K562 (cell line): Measurements from ENCODE around the gene PUS7. TPM values are rescaled to one million over a fixed set of nuclear protein-coding genes. Genes with fewer than 3 reads are reported as not detected.

ENCODE experiments used
- C11orf30 ChIP-seq: fragments of 450-650 bp; IDR thresholded peaks from 2 replicates; pipeline ENCODE4 v1.6.1; 2016; ENCODE audit warnings: low read depth, mild to moderate bottlenecking
- DNMT1 ChIP-seq: fragments of 450-650 bp; IDR thresholded peaks from 2 replicates; pipeline ENCODE4 v1.6.1; 2016; ENCODE audit warnings: antibody characterized with exemption, mild to moderate bottlenecking
- LEF1 ChIP-seq: fragments of 450-650 bp; IDR thresholded peaks from 2 replicates; pipeline ENCODE4 v1.6.1; 2016; ENCODE audit warnings: mild to moderate bottlenecking
- MLX ChIP-seq, 2 experiments: fragments of 450-650 bp in 1 of 2; sonication (generic) in 1 of 2; formaldehyde crosslinking; conservative IDR thresholded peaks; 2 replicates each; pipeline versions ENCODE4 v1.4.0 to v1.8.1; 2020 to 2022; ENCODE audit warnings: mild to moderate bottlenecking in 1 of 2, missing genetic modification reagents in 1 of 2
- NCOR1 ChIP-seq: fragments of 450-650 bp; IDR thresholded peaks from 2 replicates; pipeline ENCODE4 v1.6.1; 2016; ENCODE audit warnings: mild to moderate bottlenecking, moderate library complexity
- OTX1 ChIP-seq: fragments of 450-650 bp; formaldehyde crosslinking; IDR thresholded peaks from 2 replicates; pipeline ENCODE4 v1.4.0; 2022; ENCODE audit warnings: mild to moderate bottlenecking
- PHB ChIP-seq: fragments of 250-450 bp; sonication (Bioruptor Pico); IDR thresholded peaks from 2 replicates; pipeline ENCODE4 v1.5.0; 2021
- POLR2AphosphoS5 ChIP-seq: IDR thresholded peaks from 2 replicates; pipeline ENCODE4 v1.6.1; 2011; ENCODE audit warnings: mild to moderate bottlenecking, low read depth, low read length, moderate library complexity; ENCODE audit not compliant: control insufficient read depth, insufficient read depth
- RERE ChIP-seq: sonication (generic); formaldehyde crosslinking; IDR thresholded peaks from 2 replicates; pipeline ENCODE4 v1.8.0; 2023; ENCODE audit warnings: missing genetic modification reagents, mild to moderate bottlenecking, borderline replicate concordance
- TFAM ChIP-seq: fragments of 250-450 bp; sonication (Bioruptor Pico); conservative IDR thresholded peaks from 2 replicates; pipeline ENCODE4 v1.5.0; 2021; ENCODE audit warnings: mild to moderate bottlenecking, moderate library complexity
- ZNF740 ChIP-seq, 3 experiments: fragments of 200-800 bp in 1 of 3; sonication (Bioruptor generic) in 1 of 3; sonication (generic) in 1 of 3; formaldehyde crosslinking in 1 of 3; IDR thresholded peaks; 2 replicates each; pipeline versions ENCODE4 v1.6.1 to v1.8.0; 2016 to 2022; ENCODE audit warnings: mild to moderate bottlenecking in 2 of 3, missing compliant biosample characterization in 2 of 3, missing genetic modification characterization in 2 of 3, missing genetic modification reagents in 1 of 3
- polyA plus RNA-seq, 8 experiments: library from polyadenylated mRNA; depleted of rRNA in 4 of 8; stranded (reverse) in 5 of 8; unstranded in 3 of 8; fragments of >200 nt; fragmentation: Nextera tagmentation in 2 of 8; fragmentation: Illumina TruSeq in 1 of 8; extraction: Ambion mirVana in 2 of 8; extraction: Trizol in 1 of 8; gene quantifications; 2 replicates each; pipeline versions ENCODE4 v1.2.1 to v1.2.3, GENCODE V29; 2011 to 2014; ENCODE audit warnings: inconsistent platforms in 1 of 8, missing spikeins in 1 of 8
- total RNA-seq, 7 experiments: library from RNA; depleted of rRNA in 6 of 7; stranded (reverse); fragments of >200 nt in 6 of 7; fragmentation: Illumina TruSeq in 2 of 7; extraction: Trizol in 2 of 7; gene quantifications; 2 replicates each; pipeline versions ENCODE4 v1.2.1 to v1.2.3, GENCODE V29; 2011 to 2021; ENCODE audit warnings: low replicate concordance in 1 of 7

Gene PUS7
- total and polyA plus RNA-seq, 9 of the 15 experiments (the other 6 are each of a cell fraction or from before 2014, with no cell fraction given) = 15.1 to 95.6 (median 63.2) TPM

- TF ChIP-seq RERE (CRISPR knock-in tag) (no peak), LEF1 (no peak), TFAM (no peak), POLR2AphosphoS5 (peak; percentile 49; the same call in 1 of the 2 replicates), PHB (no peak), NCOR1 (no peak), DNMT1 (no peak), C11orf30 (no peak), ZNF740 (CRISPR knock-in tag; IDR thresholded peaks at IDR 0.05) (no peak), ZNF740 (tag; IDR thresholded peaks at IDR 0.05) (no peak), OTX1 (no peak), MLX (CRISPR knock-in tag; conservative IDR thresholded peaks at IDR 0.05) (no peak)
- TF ChIP-seq, all 486 proteins: peak for 5
Measured at GRCh38 chr7:105493196-105493922, 28.7 kb downstream of the PUS7 start (continued).
